Putamen (tissue), 1 donor: Measurements from ENCODE around the gene STK4.
"Not testable (repeated sequence)": the region's sequence is repeated elsewhere in the genome, so short reads cannot be mapped to it uniquely, and the experiment has no call there.

ENCODE experiments used
- DNase-seq: peaks from one replicate; pipeline ENCODE4 v3.0.0-alpha.2; 2016; ENCODE audit warnings: low spot score

The STK4 gene

GRCh38 chr20:44983093-44983674, 16.9 kb downstream of the STK4 start:
- DNase-seq, result no peak

- DNase-seq, result no peak
Observed at GRCh38 chr20:44988631-44989171, 22.4 kb downstream of the STK4 start.

GRCh38 chr20:44990425-44990824, 24.1 kb downstream of the STK4 start:
- DNase-seq, result no peak

GRCh38 chr20:44990957-44991356, 24.6 kb downstream of the STK4 start:
- no peak for DNase-seq

- no peak for DNase-seq
Observed at GRCh38 chr20:44993343-44993742, 27.0 kb downstream of the STK4 start.

- DNase-seq, result no peak
Observed at GRCh38 chr20:44997171-44997570, 30.9 kb downstream of the STK4 start.

- no peak for DNase-seq
Observed at GRCh38 chr20:44997668-44998067, 31.4 kb downstream of the STK4 start.

GRCh38 chr20:45008521-45009049, 42.3 kb downstream of the STK4 start:
- no peak for DNase-seq

- no peak for DNase-seq
Observed at GRCh38 chr20:45010399-45010828, 44.1 kb downstream of the STK4 start.

GRCh38 chr20:45011108-45011526, 44.8 kb downstream of the STK4 start:
- DNase-seq, result peak; percentile 75

- DNase-seq, result no peak
Observed at GRCh38 chr20:45012682-45013302, 46.5 kb downstream of the STK4 start.

GRCh38 chr20:45014131-45014530, 47.8 kb downstream of the STK4 start:
- DNase-seq, result not testable (repeated sequence)

GRCh38 chr20:45014671-45015415, 48.5 kb downstream of the STK4 start:
- no peak for DNase-seq

GRCh38 chr20:45016089-45016671, 49.9 kb downstream of the STK4 start:
- no peak for DNase-seq

GRCh38 chr20:45017281-45017680, 51.0 kb downstream of the STK4 start:
- DNase-seq, result no peak

GRCh38 chr20:45017857-45018256, 51.5 kb downstream of the STK4 start:
- DNase-seq, result no peak

- no peak for DNase-seq
Observed at GRCh38 chr20:45019027-45019761, 52.9 kb downstream of the STK4 start.

- no peak for DNase-seq
Observed at GRCh38 chr20:45019762-45020123, 53.4 kb downstream of the STK4 start.

GRCh38 chr20:45020236-45020886, 54.0 kb downstream of the STK4 start:
- no peak for DNase-seq

- no peak for DNase-seq
Observed at GRCh38 chr20:45021631-45022030, 55.3 kb downstream of the STK4 start.

- not testable (repeated sequence) for DNase-seq
Observed at GRCh38 chr20:45023140-45023539, 56.8 kb downstream of the STK4 start.
